ENCODE results near the gene PWP1. TPM values are rescaled to one million over a fixed set of nuclear protein-coding genes. Genes with fewer than 3 reads are reported as not detected.

The PWP1 gene
- total and polyA plus RNA-seq, 9 of the 15 experiments (the other 6 are each of a cell fraction or from before 2014, with no cell fraction given): 61.6 to 401 (median 111) TPM

DNA sequence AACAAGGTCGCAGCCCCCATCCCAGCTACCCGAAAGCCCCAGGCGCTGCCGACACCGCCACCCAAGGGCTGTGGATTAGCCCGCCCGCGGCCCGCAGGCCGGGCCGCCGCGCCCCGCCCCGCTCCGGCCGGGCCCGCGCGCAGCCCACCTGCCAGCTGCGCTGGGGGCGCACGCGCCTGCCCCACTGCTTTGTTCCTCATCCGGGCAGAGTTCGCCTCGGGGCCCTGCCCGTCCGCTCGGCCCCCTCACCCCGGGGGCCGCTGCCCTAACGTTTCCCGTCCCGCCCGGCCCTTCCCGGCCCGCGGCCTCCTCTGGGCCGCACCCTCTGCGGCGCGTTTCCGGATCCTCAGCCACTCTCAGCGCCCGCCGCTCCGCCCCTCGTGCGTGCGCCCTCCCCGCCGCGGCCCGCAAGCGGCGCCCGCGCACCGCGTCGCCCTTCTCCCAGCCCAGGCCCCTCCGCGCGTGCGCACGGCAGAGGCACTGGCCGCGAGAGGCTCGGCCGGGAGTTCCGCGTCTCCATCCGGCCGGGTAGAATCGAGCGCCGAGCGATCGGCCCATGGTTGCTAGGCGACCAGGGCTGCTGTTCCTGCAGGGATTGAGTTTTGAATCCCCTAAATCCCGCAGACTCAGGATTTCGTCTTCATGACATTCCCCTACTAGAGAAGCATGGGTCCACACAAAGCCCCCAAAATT is 75.4 kb downstream of the PWP1 start, which contains the start of gene PRDM4 (continued):
- no peak for TF ChIP-seq CBX5 (IDR thresholded peaks at IDR 0.05; ENCODE audit: borderline replicate concordance, low read depth)
- no peak for TF ChIP-seq ZNF282 (CRISPR knock-in tag; IDR thresholded peaks at IDR 0.05)
- TF ChIP-seq KHSRP (IDR thresholded peaks at IDR 0.05): no peak
- TF ChIP-seq C11orf30 (IDR thresholded peaks at IDR 0.05; ENCODE audit: low read depth): no peak; the same call in 1 of the 2 replicates
- peak; percentile 52 for TF ChIP-seq POLR2B (IDR thresholded peaks at IDR 0.05; ENCODE audit: low read depth, partially characterized antibody)
- no peak for TF ChIP-seq COPS2 (conservative IDR thresholded peaks at IDR 0.05)
- TF ChIP-seq, protein P1, sequence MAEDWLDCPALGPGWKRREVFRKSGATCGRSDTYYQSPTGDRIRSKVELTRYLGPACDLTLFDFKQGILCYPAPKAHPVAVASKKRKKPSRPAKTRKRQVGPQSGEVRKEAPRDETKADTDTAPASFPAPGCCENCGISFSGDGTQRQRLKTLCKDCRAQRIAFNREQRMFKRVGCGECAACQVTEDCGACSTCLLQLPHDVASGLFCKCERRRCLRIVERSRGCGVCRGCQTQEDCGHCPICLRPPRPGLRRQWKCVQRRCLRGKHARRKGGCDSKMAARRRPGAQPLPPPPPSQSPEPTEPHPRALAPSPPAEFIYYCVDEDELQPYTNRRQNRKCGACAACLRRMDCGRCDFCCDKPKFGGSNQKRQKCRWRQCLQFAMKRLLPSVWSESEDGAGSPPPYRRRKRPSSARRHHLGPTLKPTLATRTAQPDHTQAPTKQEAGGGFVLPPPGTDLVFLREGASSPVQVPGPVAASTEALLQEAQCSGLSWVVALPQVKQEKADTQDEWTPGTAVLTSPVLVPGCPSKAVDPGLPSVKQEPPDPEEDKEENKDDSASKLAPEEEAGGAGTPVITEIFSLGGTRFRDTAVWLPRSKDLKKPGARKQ (CRISPR knock-in tag; IDR thresholded peaks at IDR 0.05): no peak
- TF ChIP-seq DMBX1 (CRISPR knock-in tag; IDR thresholded peaks at IDR 0.05; ENCODE audit: borderline replicate concordance): no peak
- TF ChIP-seq BCL6 (CRISPR knock-in tag; IDR thresholded peaks at IDR 0.05): no peak
- peak; percentile 80 for TF ChIP-seq KLF1 (tag; IDR thresholded peaks at IDR 0.05)
- no peak for TF ChIP-seq TEAD1 (CRISPR knock-in tag; IDR thresholded peaks at IDR 0.05)
- peak; percentile 87 for TF ChIP-seq HNRNPLL (IDR thresholded peaks at IDR 0.05; ENCODE audit: low read depth, low read length, poor library complexity, severe bottlenecking)
- no peak for TF ChIP-seq RFX5 (IDR thresholded peaks at IDR 0.05; ENCODE audit: low read depth, low read length)
- no peak for TF ChIP-seq ZNF589 (CRISPR knock-in tag; IDR thresholded peaks at IDR 0.05; ENCODE audit: low read depth)
- TF ChIP-seq ZNF175 (CRISPR knock-in tag; IDR thresholded peaks at IDR 0.05; ENCODE audit: low read depth): no peak
- TF ChIP-seq ETV5 (CRISPR knock-in tag; IDR thresholded peaks at IDR 0.05; ENCODE audit: low read depth): 0 out of 2 replicates have a peak, but pooled peaks have one; percentile 36
- TF ChIP-seq ILF3 (IDR thresholded peaks at IDR 0.05; ENCODE audit: borderline replicate concordance): peak; percentile 78; the same call in 1 of the 2 replicates
- no peak for TF ChIP-seq TOE1 (IDR thresholded peaks at IDR 0.05; ENCODE audit: borderline replicate concordance)
- no peak for TF ChIP-seq TOE1 (CRISPR knock-in tag; IDR thresholded peaks at IDR 0.05; ENCODE audit: borderline replicate concordance, low read depth)
- no peak for TF ChIP-seq ZNF143 (CRISPR knock-in tag; IDR thresholded peaks at IDR 0.05)
- TF ChIP-seq ZNF431 (CRISPR knock-in tag; IDR thresholded peaks at IDR 0.05): no peak
- TF ChIP-seq SMC3 (conservative IDR thresholded peaks at IDR 0.05; ENCODE audit: insufficient read depth, low read depth, low read length): peak; percentile 51; the same call in 1 of the 2 replicates
- TF ChIP-seq FOXA1 (IDR thresholded peaks at IDR 0.05; ENCODE audit: borderline replicate concordance): no peak
- TF ChIP-seq TEAD4 (IDR thresholded peaks at IDR 0.05; ENCODE audit: low read length): no peak
- TF ChIP-seq TEAD4 (CRISPR knock-in tag; IDR thresholded peaks at IDR 0.05; ENCODE audit: borderline replicate concordance): no peak
- TF ChIP-seq, protein P2, sequence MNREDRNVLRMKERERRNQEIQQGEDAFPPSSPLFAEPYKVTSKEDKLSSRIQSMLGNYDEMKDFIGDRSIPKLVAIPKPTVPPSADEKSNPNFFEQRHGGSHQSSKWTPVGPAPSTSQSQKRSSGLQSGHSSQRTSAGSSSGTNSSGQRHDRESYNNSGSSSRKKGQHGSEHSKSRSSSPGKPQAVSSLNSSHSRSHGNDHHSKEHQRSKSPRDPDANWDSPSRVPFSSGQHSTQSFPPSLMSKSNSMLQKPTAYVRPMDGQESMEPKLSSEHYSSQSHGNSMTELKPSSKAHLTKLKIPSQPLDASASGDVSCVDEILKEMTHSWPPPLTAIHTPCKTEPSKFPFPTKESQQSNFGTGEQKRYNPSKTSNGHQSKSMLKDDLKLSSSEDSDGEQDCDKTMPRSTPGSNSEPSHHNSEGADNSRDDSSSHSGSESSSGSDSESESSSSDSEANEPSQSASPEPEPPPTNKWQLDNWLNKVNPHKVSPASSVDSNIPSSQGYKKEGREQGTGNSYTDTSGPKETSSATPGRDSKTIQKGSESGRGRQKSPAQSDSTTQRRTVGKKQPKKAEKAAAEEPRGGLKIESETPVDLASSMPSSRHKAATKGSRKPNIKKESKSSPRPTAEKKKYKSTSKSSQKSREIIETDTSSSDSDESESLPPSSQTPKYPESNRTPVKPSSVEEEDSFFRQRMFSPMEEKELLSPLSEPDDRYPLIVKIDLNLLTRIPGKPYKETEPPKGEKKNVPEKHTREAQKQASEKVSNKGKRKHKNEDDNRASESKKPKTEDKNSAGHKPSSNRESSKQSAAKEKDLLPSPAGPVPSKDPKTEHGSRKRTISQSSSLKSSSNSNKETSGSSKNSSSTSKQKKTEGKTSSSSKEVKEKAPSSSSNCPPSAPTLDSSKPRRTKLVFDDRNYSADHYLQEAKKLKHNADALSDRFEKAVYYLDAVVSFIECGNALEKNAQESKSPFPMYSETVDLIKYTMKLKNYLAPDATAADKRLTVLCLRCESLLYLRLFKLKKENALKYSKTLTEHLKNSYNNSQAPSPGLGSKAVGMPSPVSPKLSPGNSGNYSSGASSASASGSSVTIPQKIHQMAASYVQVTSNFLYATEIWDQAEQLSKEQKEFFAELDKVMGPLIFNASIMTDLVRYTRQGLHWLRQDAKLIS (CRISPR knock-in tag; IDR thresholded peaks at IDR 0.05): no peak
